IPS-18c (cell line): Measurements from ENCODE around the gene G6PD.
"Not testable (repeated sequence)": the region's sequence is repeated elsewhere in the genome, so short reads cannot be mapped to it uniquely, and the experiment has no call there.

ENCODE experiments used
- H3K4me3 ChIP-seq: 2 replicates; pipeline ENCODE4 v1.7.0; 2013; ENCODE audit warnings: low read depth, mild to moderate bottlenecking, low read length, moderate library complexity; ENCODE audit not compliant: insufficient read depth
- H3K9me3 ChIP-seq: one replicate; pipeline ENCODE4 v1.6.1; 2013; ENCODE audit warnings: mild to moderate bottlenecking, low read length, moderate library complexity; ENCODE audit not compliant: control insufficient read depth, insufficient read depth

Gene G6PD

GRCh38 chrX:154548028-154548316 is 1.3 kb upstream of the G6PD start:
- peaks cover 6% of the 10 kb centered on the region for H3K9me3 ChIP-seq
- H3K4me3 ChIP-seq, result peak overlapping the region; percentile 75

GRCh38 chrX:154547245-154548027 is 790 bp upstream of the G6PD start, which contains the start of gene IKBKG:
Gene IKBKG, plus strand, starts transcription at chrX:154547620. Its CDS starts 4,383 bp downstream, at chrX:154552003.
- Histone ChIP-seq H3K9me3 (peaks cover 11% of the 10 kb centered on the region), H3K4me3 (peak within 1 kb of the TSS; percentile 75)

- Histone ChIP-seq H3K4me3 (peak overlapping the region; percentile 58), H3K9me3 (peaks cover 9% of the 10 kb centered on the region)
Measured at GRCh38 chrX:154545673-154546274, 872 bp downstream of the G6PD start.

GRCh38 chrX:154542723-154543424 is 3.8 kb downstream of the G6PD start:
- peaks cover 9% of the 10 kb centered on the region for H3K9me3 ChIP-seq
- no peak overlapping the region for H3K4me3 ChIP-seq

GRCh38 chrX:154541896-154542722 is 4.5 kb downstream of the G6PD start:
- peaks cover 9% of the 10 kb centered on the region for H3K9me3 ChIP-seq
- H3K4me3 ChIP-seq, result no peak overlapping the region

GRCh38 chrX:154541589-154541895 is 5.1 kb downstream of the G6PD start:
- Histone ChIP-seq H3K9me3 (peaks cover 10% of the 10 kb centered on the region), H3K4me3 (no peak overlapping the region)

- Histone ChIP-seq H3K4me3 (no peak overlapping the region; the same call in 1 of the 2 replicates), H3K9me3 (peaks cover 11% of the 10 kb centered on the region)
Measured at GRCh38 chrX:154540897-154541535, 5.6 kb downstream of the G6PD start.

- not testable (repeated sequence) for H3K4me3 ChIP-seq
- H3K9me3 ChIP-seq, result peaks cover 12% of the 10 kb centered on the region
Measured at GRCh38 chrX:154540365-154540764, 6.3 kb downstream of the G6PD start.

GRCh38 chrX:154539077-154539476 is 7.6 kb downstream of the G6PD start:
- Histone ChIP-seq H3K9me3 (peaks cover 12% of the 10 kb centered on the region), H3K4me3 (no peak overlapping the region)

- Histone ChIP-seq H3K9me3 (peaks cover 11% of the 10 kb centered on the region), H3K4me3 (no peak overlapping the region)
Measured at GRCh38 chrX:154535892-154536291, 10.8 kb downstream of the G6PD start.

- H3K9me3 ChIP-seq, result peaks cover 13% of the 10 kb centered on the region
- H3K4me3 ChIP-seq, result no peak overlapping the region
Measured at GRCh38 chrX:154534526-154535322, 11.9 kb downstream of the G6PD start.

GRCh38 chrX:154532690-154533089 is 14.0 kb downstream of the G6PD start:
- Histone ChIP-seq H3K4me3 (no peak overlapping the region), H3K9me3 (peaks cover 15% of the 10 kb centered on the region)

GRCh38 chrX:154531626-154532025 is 15.0 kb downstream of the G6PD start:
- peaks cover 21% of the 10 kb centered on the region for H3K9me3 ChIP-seq
- no peak overlapping the region for H3K4me3 ChIP-seq

- H3K4me3 ChIP-seq, result no peak overlapping the region
- peaks cover 22% of the 10 kb centered on the region for H3K9me3 ChIP-seq
Measured at GRCh38 chrX:154530286-154530685, 16.4 kb downstream of the G6PD start.

- H3K9me3 ChIP-seq, result peaks cover 22% of the 10 kb centered on the region
- H3K4me3 ChIP-seq, result no peak overlapping the region
Measured at GRCh38 chrX:154529206-154529612, 17.4 kb downstream of the G6PD start.

GRCh38 chrX:154526901-154527675 is 19.6 kb downstream of the G6PD start:
- Histone ChIP-seq H3K9me3 (peaks cover 17% of the 10 kb centered on the region), H3K4me3 (no peak overlapping the region)
